Measurements from ENCODE around the gene CHST8.

CHST8 gene

GRCh38 chr19:33686262-33686661 lies 64.5 kb downstream of the CHST8 start:
- Histone ChIP-seq H3K79me2 (ENCODE audit: low read length) (no peaks in the 10 kb centered on the region), H3K4me1 (ENCODE audit: low read length) (no peaks in the 10 kb centered on the region), H3K4me2 (ENCODE audit: low read depth, low read length) (no peak overlapping the region), H3F3A (ENCODE audit: insufficient read depth, low read length) (no peaks in the 10 kb centered on the region), H3K27me3 (replicated peaks; ENCODE audit: insufficient read depth, low read length) (peaks cover 28% of the 10 kb centered on the region), H3K9me2 (replicated peaks; ENCODE audit: insufficient read depth, low read length) (no peaks in the 10 kb centered on the region), H3K27ac (ENCODE audit: low read length) (no peak overlapping the region), H3K36me3 (replicated peaks; ENCODE audit: insufficient read depth, low read length) (no peaks in the 10 kb centered on the region), H3K9me3 (replicated peaks; ENCODE audit: insufficient read depth, low read length) (no peaks in the 10 kb centered on the region), H4K20me1 (ENCODE audit: insufficient read depth, low read length) (no peaks in the 10 kb centered on the region), H2AFZ (ENCODE audit: low read length) (no peak overlapping the region), H3K4me3 (ENCODE audit: low read length) (no peak overlapping the region), H3K9ac (ENCODE audit: low read length) (no peak overlapping the region)
- DNase-seq, result no peak
- TF ChIP-seq CTCF (IDR thresholded peaks at IDR 0.05; ENCODE audit: low read length), result no peak
- TF ChIP-seq EZH2phosphoT487 (IDR thresholded peaks at IDR 0.05; ENCODE audit: low read length), result no peak
- no peak for TF ChIP-seq EZH2 (optimal IDR thresholded peaks at IDR 0.05; ENCODE audit: low read depth, low read length)

GRCh38 chr19:33686687-33687480 lies 65.1 kb downstream of the CHST8 start:
- Histone ChIP-seq H3K79me2 (ENCODE audit: low read length) (no peaks in the 10 kb centered on the region), H2AFZ (ENCODE audit: low read length) (no peak overlapping the region), H3K4me2 (ENCODE audit: low read depth, low read length) (no peak overlapping the region), H3K27ac (ENCODE audit: low read length) (no peak overlapping the region), H3K4me1 (ENCODE audit: low read length) (no peaks in the 10 kb centered on the region), H3K9ac (ENCODE audit: low read length) (no peak overlapping the region), H3K27me3 (replicated peaks; ENCODE audit: insufficient read depth, low read length) (peaks cover 28% of the 10 kb centered on the region), H3K36me3 (replicated peaks; ENCODE audit: insufficient read depth, low read length) (no peaks in the 10 kb centered on the region), H3F3A (ENCODE audit: insufficient read depth, low read length) (no peaks in the 10 kb centered on the region), H3K9me2 (replicated peaks; ENCODE audit: insufficient read depth, low read length) (no peaks in the 10 kb centered on the region), H3K4me3 (ENCODE audit: low read length) (no peak overlapping the region), H4K20me1 (ENCODE audit: insufficient read depth, low read length) (no peaks in the 10 kb centered on the region), H3K9me3 (replicated peaks; ENCODE audit: insufficient read depth, low read length) (no peaks in the 10 kb centered on the region)
- no peak for DNase-seq
- TF ChIP-seq EZH2 (optimal IDR thresholded peaks at IDR 0.05; ENCODE audit: low read depth, low read length), result no peak

GRCh38 chr19:33687481-33688170 lies 65.9 kb downstream of the CHST8 start:
- Histone ChIP-seq H3K9me2 (replicated peaks; ENCODE audit: insufficient read depth, low read length) (no peaks in the 10 kb centered on the region), H3K9me3 (replicated peaks; ENCODE audit: insufficient read depth, low read length) (no peaks in the 10 kb centered on the region), H3F3A (ENCODE audit: insufficient read depth, low read length) (no peaks in the 10 kb centered on the region), H3K4me1 (ENCODE audit: low read length) (no peaks in the 10 kb centered on the region), H3K4me2 (ENCODE audit: low read depth, low read length) (no peak overlapping the region), H2AFZ (ENCODE audit: low read length) (no peak overlapping the region), H3K9ac (ENCODE audit: low read length) (no peak overlapping the region), H3K79me2 (ENCODE audit: low read length) (no peaks in the 10 kb centered on the region), H4K20me1 (ENCODE audit: insufficient read depth, low read length) (no peaks in the 10 kb centered on the region), H3K4me3 (ENCODE audit: low read length) (no peak overlapping the region), H3K36me3 (replicated peaks; ENCODE audit: insufficient read depth, low read length) (no peaks in the 10 kb centered on the region), H3K27ac (ENCODE audit: low read length) (no peak overlapping the region), H3K27me3 (replicated peaks; ENCODE audit: insufficient read depth, low read length) (peaks cover 28% of the 10 kb centered on the region)
- no peak for DNase-seq
- no peak for TF ChIP-seq EZH2phosphoT487 (IDR thresholded peaks at IDR 0.05; ENCODE audit: low read length)
- TF ChIP-seq CTCF (IDR thresholded peaks at IDR 0.05; ENCODE audit: low read length), result no peak
- no peak for TF ChIP-seq EZH2 (optimal IDR thresholded peaks at IDR 0.05; ENCODE audit: low read depth, low read length)
